Heart left ventricle (tissue), 13 donors: Measurements from ENCODE around the gene PAK2.

ENCODE experiments used
- POLR2A ChIP-seq, 2 donors: fragments of 450-650 bp; IDR thresholded peaks; one replicate each; pipeline ENCODE4 v1.6.1; 2017; ENCODE audit warnings: antibody characterized with exemption in 2 of 2, mild to moderate bottlenecking in 2 of 2, moderate library complexity in 2 of 2
- TF ChIP-seq, protein P1 (sequence below), 12 donors: fragments of 200-600 bp; sonication (generic) in 4 of 12; IDR thresholded peaks; one replicate each; pipeline versions ENCODE4 v1.5.0 to v1.8.0; 2018 to 2022; ENCODE audit warnings: antibody characterized with exemption in 12 of 12, mild to moderate bottlenecking in 5 of 12
- donor health status: ischemic (EF 13 %, LVEDD 7.1; RV severe dilation, severe dysfunction).
- donor health status: DM: no; HTN: yes; CAD: no.
- donor health status: DM: no; HTN: no; CAD: no.
- donor health status: ischemic (EF 25% LVEDD 6.9; RV normal size, moderate dysfunction).
- donor health status: ischemic (EF 25% LVEDD 5.7; RV mildly dilated, moderate dysfunction).
- donor health status: ischemic (EF 35%, LVEDD 5.7; RV mildly dilated, moderate dysfunction).
- donor health status: nonischemic (EF 11% LVEDD 7.7; RV severe dilation, severe dysfunction).
- donor health status: DM: yes; HTN: yes; CAD: no.
- donor health status: PGD.
- donor health status: ischemic (EF 29% LVEDD 5.4; RV normal size, mild dysfunction).
- donor health status: nonischemic (EF 23%, LVEDD 6.1; RV moderate dilation, normal function).

DNA sequence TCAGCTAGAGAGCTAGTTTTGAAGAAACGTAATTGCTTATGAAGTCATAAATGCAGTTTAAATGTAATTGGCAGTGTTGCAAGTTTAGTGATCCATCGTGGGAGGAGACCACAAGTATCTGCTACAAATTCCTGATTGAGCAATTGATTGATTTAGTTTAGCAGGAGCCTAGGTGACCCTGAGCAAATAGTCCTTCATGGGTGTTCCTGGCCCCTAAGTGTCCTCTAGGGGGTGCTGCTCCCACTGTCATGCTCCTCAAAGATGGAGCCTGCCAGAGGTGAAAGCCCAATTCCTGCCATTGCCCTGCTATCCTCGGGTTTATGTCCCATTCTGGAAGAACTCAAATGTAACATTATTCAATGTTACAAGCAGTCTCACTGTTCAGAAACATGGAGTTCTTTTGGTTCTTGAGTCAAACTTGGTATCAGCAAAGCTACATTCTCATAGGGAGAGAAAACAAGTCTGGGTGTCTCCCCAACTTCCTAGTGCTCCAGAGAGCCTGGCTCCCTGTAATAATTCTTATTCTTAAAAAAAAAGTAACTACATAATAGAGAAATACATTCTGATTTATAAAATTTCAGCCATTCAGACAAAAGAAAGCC, 98.3 kb downstream of the PAK2 start:
- TF ChIP-seq, protein P1, sequence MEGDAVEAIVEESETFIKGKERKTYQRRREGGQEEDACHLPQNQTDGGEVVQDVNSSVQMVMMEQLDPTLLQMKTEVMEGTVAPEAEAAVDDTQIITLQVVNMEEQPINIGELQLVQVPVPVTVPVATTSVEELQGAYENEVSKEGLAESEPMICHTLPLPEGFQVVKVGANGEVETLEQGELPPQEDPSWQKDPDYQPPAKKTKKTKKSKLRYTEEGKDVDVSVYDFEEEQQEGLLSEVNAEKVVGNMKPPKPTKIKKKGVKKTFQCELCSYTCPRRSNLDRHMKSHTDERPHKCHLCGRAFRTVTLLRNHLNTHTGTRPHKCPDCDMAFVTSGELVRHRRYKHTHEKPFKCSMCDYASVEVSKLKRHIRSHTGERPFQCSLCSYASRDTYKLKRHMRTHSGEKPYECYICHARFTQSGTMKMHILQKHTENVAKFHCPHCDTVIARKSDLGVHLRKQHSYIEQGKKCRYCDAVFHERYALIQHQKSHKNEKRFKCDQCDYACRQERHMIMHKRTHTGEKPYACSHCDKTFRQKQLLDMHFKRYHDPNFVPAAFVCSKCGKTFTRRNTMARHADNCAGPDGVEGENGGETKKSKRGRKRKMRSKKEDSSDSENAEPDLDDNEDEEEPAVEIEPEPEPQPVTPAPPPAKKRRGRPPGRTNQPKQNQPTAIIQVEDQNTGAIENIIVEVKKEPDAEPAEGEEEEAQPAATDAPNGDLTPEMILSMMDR (IDR thresholded peaks at IDR 0.05) = peak; percentile 54 to 82 (median 69)
- TF ChIP-seq POLR2A (IDR thresholded peaks at IDR 0.05) = no peak
